HG03439 (cell line): ENCODE results near the gene HOXB6.

Source experiments
- ATAC-seq: cut with Tn5 transposase; IDR thresholded peaks from one replicate; pipeline ENCODE4 v1.9.1; 2021; ENCODE audit warnings: mild to moderate bottlenecking, moderate library complexity; ENCODE audit not compliant: unreplicated experiment

Gene HOXB6

GRCh38 chr17:48556229-48556575 lies 48.6 kb downstream of the HOXB6 start:
- no peak for ATAC-seq

- no peak for ATAC-seq
Observed at GRCh38 chr17:48555258-48556228, 49.2 kb downstream of the HOXB6 start.

GRCh38 chr17:48554412-48555257 lies 50.2 kb downstream of the HOXB6 start:
- no peak for ATAC-seq

- ATAC-seq = no peak
Observed at GRCh38 chr17:48553826-48554225, 51.0 kb downstream of the HOXB6 start.

- no peak for ATAC-seq
Observed at GRCh38 chr17:48553190-48553547, 51.6 kb downstream of the HOXB6 start.

GRCh38 chr17:48552466-48553189 lies 52.2 kb downstream of the HOXB6 start:
- ATAC-seq = no peak

- no peak for ATAC-seq
Observed at GRCh38 chr17:48551596-48552465, 53.0 kb downstream of the HOXB6 start.

GRCh38 chr17:48551214-48551555 lies 53.6 kb downstream of the HOXB6 start:
- ATAC-seq = no peak

GRCh38 chr17:48550502-48551213 lies 54.1 kb downstream of the HOXB6 start:
- ATAC-seq = no peak

- no peak for ATAC-seq
Observed at GRCh38 chr17:48549914-48550501, 54.8 kb downstream of the HOXB6 start.

GRCh38 chr17:48549281-48549630 lies 55.5 kb downstream of the HOXB6 start:
- ATAC-seq = no peak

- ATAC-seq = no peak
Observed at GRCh38 chr17:48548523-48549280, 56.1 kb downstream of the HOXB6 start.

GRCh38 chr17:48547808-48548522 lies 56.8 kb downstream of the HOXB6 start:
- no peak for ATAC-seq

GRCh38 chr17:48546924-48547807 lies 57.6 kb downstream of the HOXB6 start:
- ATAC-seq = no peak

GRCh38 chr17:48546137-48546923 lies 58.5 kb downstream of the HOXB6 start:
- ATAC-seq = no peak
